ENCODE data around the gene DLX2.

GRCh38 chr2:172137109-172137508, 34.4 kb upstream of the DLX2 start:
- no peak for TF ChIP-seq POLR2A (IDR thresholded peaks at IDR 0.05)
- TF ChIP-seq, protein P1, sequence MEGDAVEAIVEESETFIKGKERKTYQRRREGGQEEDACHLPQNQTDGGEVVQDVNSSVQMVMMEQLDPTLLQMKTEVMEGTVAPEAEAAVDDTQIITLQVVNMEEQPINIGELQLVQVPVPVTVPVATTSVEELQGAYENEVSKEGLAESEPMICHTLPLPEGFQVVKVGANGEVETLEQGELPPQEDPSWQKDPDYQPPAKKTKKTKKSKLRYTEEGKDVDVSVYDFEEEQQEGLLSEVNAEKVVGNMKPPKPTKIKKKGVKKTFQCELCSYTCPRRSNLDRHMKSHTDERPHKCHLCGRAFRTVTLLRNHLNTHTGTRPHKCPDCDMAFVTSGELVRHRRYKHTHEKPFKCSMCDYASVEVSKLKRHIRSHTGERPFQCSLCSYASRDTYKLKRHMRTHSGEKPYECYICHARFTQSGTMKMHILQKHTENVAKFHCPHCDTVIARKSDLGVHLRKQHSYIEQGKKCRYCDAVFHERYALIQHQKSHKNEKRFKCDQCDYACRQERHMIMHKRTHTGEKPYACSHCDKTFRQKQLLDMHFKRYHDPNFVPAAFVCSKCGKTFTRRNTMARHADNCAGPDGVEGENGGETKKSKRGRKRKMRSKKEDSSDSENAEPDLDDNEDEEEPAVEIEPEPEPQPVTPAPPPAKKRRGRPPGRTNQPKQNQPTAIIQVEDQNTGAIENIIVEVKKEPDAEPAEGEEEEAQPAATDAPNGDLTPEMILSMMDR (IDR thresholded peaks at IDR 0.05), result no peak
